Karpas-422 (cell line): ENCODE measurements around the gene DRP2. TPM values are rescaled to one million over a fixed set of nuclear protein-coding genes. Genes with fewer than 3 reads are reported as not detected.

ENCODE experiments used
- DNase-seq: peaks from one replicate; pipeline ENCODE4 v3.0.0-alpha.2; 2015
- H2AFZ ChIP-seq: fragments of 200-600 bp; sonication (generic); 2 replicates; pipeline ENCODE4 v1.6.1; 2014; ENCODE audit warnings: antibody characterized with exemption, low read length, mixed read lengths
- H3K27ac ChIP-seq: fragments of 200-600 bp; sonication (generic); 2 replicates; pipeline ENCODE4 v1.5.1; 2014; ENCODE audit warnings: mild to moderate bottlenecking, low read length, moderate library complexity
- H3K27me3 ChIP-seq: fragments of 200-600 bp; sonication (generic); 2 replicates; pipeline ENCODE4 v1.6.1; 2014; ENCODE audit warnings: low read length, mixed read lengths
- H3K36me3 ChIP-seq: fragments of 200-600 bp; sonication (generic); 2 replicates; pipeline ENCODE4 v1.6.1; 2014; ENCODE audit warnings: low read length, mixed read lengths; ENCODE audit not compliant: insufficient read depth
- H3K4me1 ChIP-seq: fragments of 200-600 bp; sonication (generic); 2 replicates; pipeline ENCODE4 v1.6.1; 2014; ENCODE audit warnings: mild to moderate bottlenecking, low read length, mixed read lengths
- H3K4me2 ChIP-seq: fragments of 200-600 bp; sonication (generic); 2 replicates; pipeline ENCODE4 v1.6.1; 2014; ENCODE audit warnings: low read length, low read depth, mild to moderate bottlenecking; ENCODE audit not compliant: poor library complexity, severe bottlenecking
- H3K4me3 ChIP-seq: fragments of 200-600 bp; sonication (generic); 2 replicates; pipeline ENCODE4 v1.5.1; 2014; ENCODE audit warnings: mild to moderate bottlenecking, antibody characterized with exemption, low read length, mixed read lengths
- H3K79me2 ChIP-seq: fragments of 200-600 bp; sonication (generic); 2 replicates; pipeline ENCODE4 v1.6.1; 2014; ENCODE audit warnings: mild to moderate bottlenecking, low read length, mixed read lengths
- H3K9ac ChIP-seq: fragments of 200-600 bp; sonication (generic); 2 replicates; pipeline ENCODE4 v1.6.0; 2014; ENCODE audit warnings: low read length
- H3K9me2 ChIP-seq: fragments of 200-600 bp; sonication (generic), shearing (Covaris generic); replicated peaks from 2 replicates; pipeline ENCODE4 v1.6.0; 2014; ENCODE audit warnings: mild to moderate bottlenecking, low read length, moderate library complexity; ENCODE audit not compliant: insufficient read depth
- H3K9me3 ChIP-seq: fragments of 300-700, 200-600 bp; sonication (generic); 2 replicates; pipeline ENCODE4 v1.6.1; 2014; ENCODE audit warnings: low read length, mixed read lengths
- H4K20me1 ChIP-seq: fragments of 200-600 bp; sonication (generic); 2 replicates; pipeline ENCODE4 v1.6.1; 2014; ENCODE audit warnings: mild to moderate bottlenecking, antibody characterized with exemption, low read length, low read depth; ENCODE audit not compliant: insufficient read depth
- total RNA-seq: library from RNA; depleted of rRNA; stranded (reverse); fragments of >200 nt; shearing (Covaris generic); gene quantifications from 2 replicates; pipeline ENCODE4 v1.2.3, GENCODE V29; 2014; ENCODE audit warnings: low replicate concordance

DRP2 gene
- total RNA-seq, 1 experiment from 2014 or later, result 0.04 TPM

GRCh38 chrX:101229170-101229569, 9.6 kb downstream of the DRP2 start:
- Histone ChIP-seq H4K20me1 (no peaks in the 10 kb centered on the region), H3K9me3 (no peaks in the 10 kb centered on the region), H3K36me3 (no peaks in the 10 kb centered on the region), H3K4me3 (no peak overlapping the region), H3K4me1 (no peaks in the 10 kb centered on the region), H3K27ac (no peak overlapping the region), H3K79me2 (no peaks in the 10 kb centered on the region), H3K4me2 (no peak overlapping the region), H3K9ac (no peak overlapping the region), H3K9me2 (no peaks in the 10 kb centered on the region), H2AFZ (no peak overlapping the region), H3K27me3 (no peaks in the 10 kb centered on the region)
- no peak for DNase-seq

GRCh38 chrX:101230636-101231035, 11.1 kb downstream of the DRP2 start:
- Histone ChIP-seq H3K9ac (no peak overlapping the region), H4K20me1 (no peaks in the 10 kb centered on the region), H3K4me2 (no peak overlapping the region), H2AFZ (no peak overlapping the region), H3K27ac (no peak overlapping the region), H3K9me3 (no peaks in the 10 kb centered on the region), H3K9me2 (no peaks in the 10 kb centered on the region), H3K27me3 (no peaks in the 10 kb centered on the region), H3K79me2 (no peaks in the 10 kb centered on the region), H3K4me3 (no peak overlapping the region), H3K36me3 (no peaks in the 10 kb centered on the region), H3K4me1 (no peaks in the 10 kb centered on the region)
- DNase-seq, result no peak

GRCh38 chrX:101231080-101231479, 11.5 kb downstream of the DRP2 start:
- no peak for DNase-seq
- Histone ChIP-seq H3K36me3 (no peaks in the 10 kb centered on the region), H3K4me3 (no peak overlapping the region), H3K9me2 (no peaks in the 10 kb centered on the region), H3K9ac (no peak overlapping the region), H3K4me2 (no peak overlapping the region), H3K27me3 (no peaks in the 10 kb centered on the region), H3K27ac (no peak overlapping the region), H3K79me2 (no peaks in the 10 kb centered on the region), H3K4me1 (no peaks in the 10 kb centered on the region), H3K9me3 (no peaks in the 10 kb centered on the region), H2AFZ (no peak overlapping the region), H4K20me1 (no peaks in the 10 kb centered on the region)

GRCh38 chrX:101232316-101232715, 12.7 kb downstream of the DRP2 start:
- Histone ChIP-seq H2AFZ (no peak overlapping the region), H4K20me1 (no peaks in the 10 kb centered on the region)

GRCh38 chrX:101237041-101237440, 17.5 kb downstream of the DRP2 start:
- Histone ChIP-seq H4K20me1 (no peaks in the 10 kb centered on the region), H3K4me2 (no peak overlapping the region), H3K4me1 (no peaks in the 10 kb centered on the region), H3K27ac (no peak overlapping the region), H3K79me2 (no peaks in the 10 kb centered on the region), H3K36me3 (no peaks in the 10 kb centered on the region), H3K27me3 (no peaks in the 10 kb centered on the region), H3K9ac (no peak overlapping the region), H3K9me3 (no peaks in the 10 kb centered on the region), H3K9me2 (no peaks in the 10 kb centered on the region), H3K4me3 (no peak overlapping the region), H2AFZ (no peak overlapping the region)
- DNase-seq, result no peak

More at GRCh38 chrX:101232316-101232715, 12.7 kb downstream of the DRP2 start:
- H3K27ac ChIP-seq, result no peak overlapping the region
- H3K9ac ChIP-seq, result no peak overlapping the region
- H3K9me3 ChIP-seq, result no peaks in the 10 kb centered on the region
- no peaks in the 10 kb centered on the region for H3K9me2 ChIP-seq
- no peaks in the 10 kb centered on the region for H3K27me3 ChIP-seq
- no peak overlapping the region for H3K4me2 ChIP-seq
- no peaks in the 10 kb centered on the region for H3K4me1 ChIP-seq
- H3K4me3 ChIP-seq, result no peak overlapping the region
- no peaks in the 10 kb centered on the region for H3K79me2 ChIP-seq
- DNase-seq, result no peak
- no peaks in the 10 kb centered on the region for H3K36me3 ChIP-seq

- no peak overlapping the region for H3K4me3 ChIP-seq
- H3K4me1 ChIP-seq, result no peaks in the 10 kb centered on the region
- no peak overlapping the region for H2AFZ ChIP-seq
- no peak overlapping the region for H3K27ac ChIP-seq
- H3K9me2 ChIP-seq, result no peaks in the 10 kb centered on the region
- H3K36me3 ChIP-seq, result no peaks in the 10 kb centered on the region
- no peak for DNase-seq
- H3K79me2 ChIP-seq, result no peaks in the 10 kb centered on the region
- no peak overlapping the region for H3K4me2 ChIP-seq
- no peaks in the 10 kb centered on the region for H3K27me3 ChIP-seq
- H3K9me3 ChIP-seq, result no peaks in the 10 kb centered on the region
- no peaks in the 10 kb centered on the region for H4K20me1 ChIP-seq
- no peak overlapping the region for H3K9ac ChIP-seq
Observed at GRCh38 chrX:101241531-101241930, 21.9 kb downstream of the DRP2 start.

- Histone ChIP-seq H4K20me1 (no peaks in the 10 kb centered on the region), H3K27ac (no peak overlapping the region), H3K9me3 (no peaks in the 10 kb centered on the region), H3K36me3 (no peaks in the 10 kb centered on the region), H3K9me2 (no peaks in the 10 kb centered on the region), H2AFZ (no peak overlapping the region), H3K4me1 (no peaks in the 10 kb centered on the region), H3K27me3 (no peaks in the 10 kb centered on the region), H3K79me2 (no peaks in the 10 kb centered on the region), H3K4me2 (no peak overlapping the region), H3K9ac (no peak overlapping the region), H3K4me3 (no peak overlapping the region)
- no peak for DNase-seq
Observed at GRCh38 chrX:101252634-101253033, 33.0 kb downstream of the DRP2 start.

GRCh38 chrX:101257448-101258258, 38.1 kb downstream of the DRP2 start:
- Histone ChIP-seq H3K79me2 (no peaks in the 10 kb centered on the region), H3K27ac (no peak overlapping the region), H3K4me2 (no peak overlapping the region), H3K36me3 (no peaks in the 10 kb centered on the region), H3K4me3 (no peak overlapping the region), H3K4me1 (no peaks in the 10 kb centered on the region), H3K9me3 (no peaks in the 10 kb centered on the region), H2AFZ (no peak overlapping the region), H3K27me3 (no peaks in the 10 kb centered on the region), H3K9me2 (no peaks in the 10 kb centered on the region), H3K9ac (no peak overlapping the region), H4K20me1 (no peaks in the 10 kb centered on the region)
- DNase-seq, result no peak
